Breast epithelium (tissue), 3 donors: ENCODE results near the gene MIA3.

Experiments used
- POLR2A ChIP-seq: fragments of 450-650 bp; IDR thresholded peaks from one replicate; pipeline ENCODE4 v1.6.1; 2016; ENCODE audit warnings: antibody characterized with exemption, mild to moderate bottlenecking, moderate library complexity
- POLR2AphosphoS5 ChIP-seq, 3 donors: sonication (generic); formaldehyde crosslinking; IDR thresholded peaks; one replicate each; pipeline ENCODE4 v1.6.1; 2017; ENCODE audit warnings: antibody characterized with exemption in 3 of 3
- TF ChIP-seq, protein P1 (sequence below), 3 donors: fragments of 450-650 bp; IDR thresholded peaks; one replicate each; pipeline ENCODE4 v1.5.1; 2016 to 2017; ENCODE audit warnings: antibody characterized with exemption in 3 of 3, mild to moderate bottlenecking in 3 of 3, moderate library complexity in 3 of 3

DNA sequence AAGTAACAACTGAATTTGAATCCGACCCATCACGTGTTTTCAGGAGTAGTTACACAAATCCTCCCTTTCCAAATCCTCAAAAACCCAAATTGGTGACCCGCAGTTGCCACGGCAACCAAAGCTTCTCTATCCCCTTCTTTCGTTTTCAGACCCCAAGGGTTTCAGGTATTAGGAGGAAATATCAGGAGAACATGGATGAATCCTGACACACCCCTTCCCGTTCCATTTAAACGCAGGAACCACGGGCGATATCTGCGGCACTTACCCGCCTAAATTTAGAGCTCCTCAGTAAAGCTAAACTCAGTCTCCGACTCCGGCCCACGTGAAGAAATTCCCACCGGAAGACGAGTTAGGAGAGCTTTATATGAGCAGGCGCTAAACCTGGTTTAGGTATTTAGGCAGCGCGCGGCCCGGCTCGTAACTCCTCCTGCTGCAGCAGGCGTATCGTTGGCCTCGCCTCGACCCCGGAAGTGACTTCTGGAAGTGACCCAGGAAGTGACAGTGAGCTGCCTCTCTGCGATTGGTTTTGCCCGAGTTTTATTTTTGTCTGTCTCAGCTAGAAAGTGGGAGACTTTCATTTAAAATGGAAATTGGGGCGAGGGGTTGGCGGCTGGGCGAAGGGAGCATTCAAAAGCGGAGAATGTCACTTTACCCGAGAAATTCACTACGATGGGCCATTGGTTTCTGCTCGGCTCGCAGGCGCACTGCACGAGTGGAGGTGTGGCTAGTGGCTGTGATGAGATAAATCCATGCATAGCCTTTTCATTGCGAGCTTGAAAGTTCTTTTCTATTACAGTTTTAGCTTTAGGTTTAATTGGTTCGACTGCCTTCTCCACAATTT, 28.2 kb upstream of the MIA3 start, which contains the start of gene TAF1A:
- TF ChIP-seq, protein P1, sequence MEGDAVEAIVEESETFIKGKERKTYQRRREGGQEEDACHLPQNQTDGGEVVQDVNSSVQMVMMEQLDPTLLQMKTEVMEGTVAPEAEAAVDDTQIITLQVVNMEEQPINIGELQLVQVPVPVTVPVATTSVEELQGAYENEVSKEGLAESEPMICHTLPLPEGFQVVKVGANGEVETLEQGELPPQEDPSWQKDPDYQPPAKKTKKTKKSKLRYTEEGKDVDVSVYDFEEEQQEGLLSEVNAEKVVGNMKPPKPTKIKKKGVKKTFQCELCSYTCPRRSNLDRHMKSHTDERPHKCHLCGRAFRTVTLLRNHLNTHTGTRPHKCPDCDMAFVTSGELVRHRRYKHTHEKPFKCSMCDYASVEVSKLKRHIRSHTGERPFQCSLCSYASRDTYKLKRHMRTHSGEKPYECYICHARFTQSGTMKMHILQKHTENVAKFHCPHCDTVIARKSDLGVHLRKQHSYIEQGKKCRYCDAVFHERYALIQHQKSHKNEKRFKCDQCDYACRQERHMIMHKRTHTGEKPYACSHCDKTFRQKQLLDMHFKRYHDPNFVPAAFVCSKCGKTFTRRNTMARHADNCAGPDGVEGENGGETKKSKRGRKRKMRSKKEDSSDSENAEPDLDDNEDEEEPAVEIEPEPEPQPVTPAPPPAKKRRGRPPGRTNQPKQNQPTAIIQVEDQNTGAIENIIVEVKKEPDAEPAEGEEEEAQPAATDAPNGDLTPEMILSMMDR (IDR thresholded peaks at IDR 0.05): no peak
- TF ChIP-seq POLR2A: no peak
- peak; percentile 17 to 62 (median 19) for TF ChIP-seq POLR2AphosphoS5 (IDR thresholded peaks at IDR 0.05)
